Raji (cell line): Measurements from ENCODE around the gene COMMD1.

ENCODE experiments used
- POLR2A ChIP-seq: IDR thresholded peaks from 2 replicates; pipeline ENCODE4 v1.6.1; 2011; ENCODE audit warnings: low read depth, low read length, control low read depth; ENCODE audit not compliant: insufficient read depth

COMMD1 gene

DNA sequence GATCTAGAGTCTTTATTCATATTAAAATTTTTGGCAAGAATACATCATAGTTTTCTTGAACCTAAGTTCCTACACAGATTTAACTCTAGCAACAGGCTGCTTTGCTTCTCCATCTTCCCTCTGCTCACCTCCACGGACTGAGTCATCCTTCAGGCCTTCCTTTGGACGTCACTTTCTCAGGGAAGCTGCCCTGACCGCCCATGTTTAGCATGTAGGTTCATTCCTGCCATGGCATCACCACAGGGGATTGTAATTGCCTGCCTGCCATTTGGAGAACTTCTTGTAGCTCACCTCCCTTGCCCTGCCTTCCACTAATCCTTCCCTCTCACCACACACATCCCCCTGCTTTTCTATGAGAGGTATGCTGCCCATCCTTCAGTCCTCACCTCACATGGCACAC lies 246.5 kb downstream of the COMMD1 start:
- no peak for TF ChIP-seq POLR2A

DNA sequence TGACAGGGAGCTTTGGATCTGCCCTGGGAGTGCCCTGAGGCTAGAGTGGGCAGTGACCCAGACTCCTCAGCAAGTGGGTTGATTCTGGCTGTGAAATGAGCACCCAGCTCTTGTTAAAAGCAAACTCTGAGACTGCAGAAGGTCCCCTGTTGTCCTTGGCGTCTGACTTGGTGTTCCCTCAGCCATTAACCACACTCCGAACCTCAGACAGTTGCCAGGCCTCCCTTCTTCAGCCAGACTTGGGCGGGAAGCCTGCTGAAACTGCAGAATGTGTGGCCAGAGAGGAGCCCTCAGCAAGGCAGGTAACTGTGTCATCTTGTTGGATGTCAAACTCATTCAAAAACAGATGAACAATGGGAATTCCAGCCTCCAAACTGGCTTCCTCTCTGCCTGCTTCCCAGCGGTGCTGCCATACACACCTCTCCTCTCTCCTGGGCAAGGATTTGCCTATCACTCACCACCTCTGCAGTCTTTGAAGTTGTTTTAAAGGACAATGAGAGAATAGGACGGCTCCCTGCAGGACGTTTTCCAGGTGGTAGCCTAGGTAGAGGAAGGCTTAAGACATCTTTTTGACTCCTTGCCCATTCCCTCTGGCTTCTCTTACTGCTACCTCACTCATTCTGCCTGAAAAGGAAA lies 251.5 kb downstream of the COMMD1 start:
- TF ChIP-seq POLR2A = no peak

DNA sequence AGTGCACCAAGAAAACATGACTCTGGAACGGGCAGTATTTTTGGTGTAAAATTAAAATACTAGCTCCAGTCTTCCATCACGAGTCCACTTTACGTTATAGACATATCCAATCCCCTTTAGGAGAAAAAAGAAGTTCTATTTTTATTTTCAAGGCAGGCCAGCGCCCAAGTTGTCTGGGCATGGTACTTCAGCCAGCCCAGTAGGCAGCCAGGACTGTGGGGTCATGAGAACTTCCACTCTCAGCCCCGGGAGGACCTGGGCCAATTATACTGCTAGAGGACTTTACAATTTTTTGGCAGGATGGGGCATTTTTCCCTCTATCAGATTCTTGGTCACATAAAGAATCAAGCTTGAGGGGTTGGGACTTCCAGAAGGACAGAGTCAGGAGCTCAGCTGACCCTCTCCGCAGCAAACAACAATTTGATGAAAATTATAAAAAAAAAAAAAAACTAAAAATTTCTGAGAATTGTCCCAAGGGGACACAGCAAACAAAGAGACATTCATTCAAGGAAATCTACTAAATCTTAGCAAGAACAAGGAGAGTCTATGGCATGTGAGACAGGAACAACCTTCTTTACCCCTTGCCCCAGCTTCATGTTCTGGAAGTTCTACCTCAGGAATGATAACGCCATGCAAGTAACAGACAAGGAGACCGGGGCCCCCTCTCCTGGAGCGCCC lies 253.1 kb downstream of the COMMD1 start:
- TF ChIP-seq POLR2A = no peak

DNA sequence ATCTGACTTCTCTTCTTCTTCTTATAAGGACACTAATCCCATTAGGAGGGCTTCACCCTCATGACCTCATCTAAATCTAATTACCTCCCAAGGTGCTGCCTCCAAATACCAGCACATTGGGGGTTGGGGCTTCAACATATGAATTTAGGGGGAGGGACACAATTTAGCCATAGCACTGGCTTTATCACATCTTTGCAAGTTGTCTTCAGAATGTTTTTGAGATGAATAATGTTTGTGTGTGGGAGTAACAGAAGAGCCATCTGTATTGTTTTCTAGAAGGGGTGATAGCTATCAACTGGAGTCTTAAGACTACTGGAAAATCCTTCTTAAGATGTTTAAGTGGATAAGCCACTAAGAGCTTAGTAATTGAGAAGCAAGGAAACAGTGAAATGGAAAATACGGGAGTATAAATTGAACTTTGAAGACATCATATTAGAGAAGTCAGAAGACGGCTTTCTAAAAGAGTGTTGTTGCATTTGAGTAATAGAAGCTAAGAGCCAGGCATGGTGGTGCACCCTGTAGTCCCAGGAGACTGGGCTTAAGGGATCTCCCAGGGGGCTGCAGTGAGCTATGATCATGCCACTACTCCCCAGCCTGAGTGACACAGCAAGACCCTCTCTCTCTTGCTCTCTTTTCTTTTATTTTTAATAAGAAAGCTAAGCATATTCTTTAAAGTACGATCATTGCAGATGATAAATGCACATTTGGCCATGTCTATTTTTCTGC lies 257.8 kb downstream of the COMMD1 start:
- no peak for TF ChIP-seq POLR2A

DNA sequence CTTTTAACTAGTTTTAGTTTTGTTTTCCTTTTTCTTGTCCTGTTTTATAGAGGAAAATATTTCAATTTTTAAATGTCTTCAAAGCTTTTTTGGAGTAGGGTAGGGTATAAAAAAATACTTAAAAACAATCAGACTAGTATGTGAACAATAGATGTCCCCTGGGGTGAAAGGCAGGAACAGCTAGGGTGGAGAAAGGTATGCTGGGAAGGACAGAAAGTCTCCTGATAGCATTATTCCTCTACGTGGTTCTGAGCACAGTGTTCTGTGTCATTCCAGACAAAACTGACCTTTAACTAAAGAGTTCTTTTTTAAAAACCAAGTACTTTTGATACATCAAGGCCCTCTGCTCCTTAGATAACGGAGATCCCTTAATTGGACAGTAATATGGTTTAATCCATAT lies 258.4 kb downstream of the COMMD1 start:
- no peak for TF ChIP-seq POLR2A

DNA sequence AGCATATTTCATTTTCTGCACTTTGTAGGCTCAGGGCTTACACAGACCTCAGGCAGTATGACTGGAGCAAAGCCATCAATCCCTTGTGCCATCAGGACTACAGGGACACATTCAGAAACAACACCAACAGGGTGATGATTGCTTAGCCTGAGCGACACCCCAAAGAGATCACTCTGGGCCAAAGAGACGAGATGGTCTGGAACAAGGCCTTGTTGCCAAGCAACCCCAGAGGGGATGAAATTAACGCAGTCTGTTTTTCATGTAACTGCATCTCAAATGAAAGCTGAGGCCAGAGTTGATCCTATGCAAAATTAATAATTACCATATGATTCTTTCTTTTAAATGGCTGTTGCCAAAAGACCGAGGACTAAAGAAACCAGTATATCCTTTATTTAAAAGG lies 270.3 kb downstream of the COMMD1 start:
- TF ChIP-seq POLR2A = no peak

DNA sequence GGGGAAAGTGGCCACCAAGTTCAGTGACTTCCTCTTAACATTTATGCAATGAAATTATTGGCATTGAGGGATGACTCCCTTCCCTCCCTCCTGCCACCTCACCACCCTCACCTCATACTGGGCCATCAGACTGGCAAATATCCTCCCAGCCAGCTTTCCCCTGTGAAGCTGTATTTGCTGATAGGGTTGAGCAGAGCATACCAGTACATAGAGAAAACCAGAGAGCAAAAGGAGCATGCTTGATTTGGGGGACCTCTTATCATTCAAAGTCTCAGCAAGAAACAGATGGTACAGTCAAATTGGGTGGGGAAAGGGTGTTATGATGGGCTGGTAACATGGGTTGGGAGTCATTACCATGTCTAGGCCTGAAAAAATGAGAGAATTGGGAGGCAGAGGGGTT lies 271.3 kb downstream of the COMMD1 start:
- TF ChIP-seq POLR2A = no peak

DNA sequence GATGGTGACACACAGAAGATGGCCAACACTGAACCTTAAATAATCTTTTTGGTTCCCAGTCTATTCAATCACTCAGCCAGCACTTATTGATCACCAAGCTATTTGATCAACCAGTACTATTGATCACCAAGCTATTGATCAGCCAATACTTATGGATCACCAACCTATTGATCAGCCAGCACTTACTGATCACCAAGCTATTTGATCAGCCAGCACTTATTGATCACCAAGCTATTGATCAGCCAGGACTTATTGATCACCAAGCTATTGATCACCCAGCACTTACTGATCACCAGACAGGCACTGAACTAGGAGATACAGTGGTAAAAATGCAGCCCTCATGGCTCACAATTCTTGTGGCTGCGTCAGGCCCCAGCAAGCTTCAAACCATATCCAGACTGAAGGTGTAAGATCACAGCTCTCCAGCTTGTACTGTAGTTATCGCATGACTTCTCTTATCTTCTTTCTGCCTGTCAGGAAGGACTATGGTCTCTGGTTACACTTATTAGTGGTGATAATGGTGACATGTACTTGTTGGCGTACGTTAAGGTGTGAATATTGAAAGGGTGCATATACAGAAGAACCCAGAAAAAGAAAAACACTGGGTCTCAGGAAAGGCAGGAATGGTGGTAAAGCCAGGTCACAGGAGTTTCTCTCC lies 272.0 kb downstream of the COMMD1 start:
- TF ChIP-seq POLR2A = no peak

DNA sequence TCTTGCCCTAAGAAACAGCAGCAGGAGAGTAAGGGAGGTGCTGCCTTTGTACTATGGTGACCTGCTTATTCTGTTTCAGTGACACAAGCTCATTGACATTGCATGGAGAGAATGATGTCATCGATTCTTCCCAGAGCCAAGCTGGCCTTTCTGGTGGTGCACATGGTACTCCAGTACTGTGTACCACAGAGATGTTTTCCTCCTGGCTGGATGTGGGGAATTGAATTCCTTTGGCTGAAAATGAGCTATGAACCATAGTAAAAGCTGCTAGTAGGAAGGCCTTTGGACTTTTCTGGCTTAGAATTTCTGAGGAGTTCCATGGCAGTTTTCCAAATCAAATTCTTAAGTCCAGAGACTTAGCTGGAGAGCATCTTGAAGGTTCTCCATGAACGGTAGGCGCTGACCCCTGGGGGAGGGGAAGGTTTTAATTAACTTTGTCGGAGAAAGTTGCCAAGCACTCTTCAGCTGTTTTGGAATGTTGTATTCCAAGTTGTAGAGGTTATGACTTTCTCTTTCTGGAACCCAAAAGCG lies 273.3 kb downstream of the COMMD1 start:
- no peak for TF ChIP-seq POLR2A

DNA sequence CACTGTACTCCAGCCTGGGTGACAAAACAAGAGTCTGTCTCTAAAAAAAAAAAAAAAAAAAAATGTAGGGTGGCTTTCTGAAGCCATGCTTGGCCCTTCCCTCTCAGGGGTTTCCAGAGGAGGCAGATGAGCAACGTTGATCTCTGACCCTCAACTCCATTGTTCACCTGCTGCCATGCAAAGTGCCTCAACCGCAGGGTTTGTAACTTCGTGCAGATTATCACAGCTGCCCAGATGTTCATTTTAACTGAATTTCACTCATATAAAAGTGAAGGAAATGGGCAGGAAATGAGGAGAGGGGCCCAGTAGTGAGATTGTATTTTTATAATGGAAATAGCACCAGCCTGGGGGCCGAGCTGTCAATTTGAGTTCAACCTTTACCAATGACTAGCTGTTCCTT lies 275.5 kb downstream of the COMMD1 start:
- TF ChIP-seq POLR2A = no peak

DNA sequence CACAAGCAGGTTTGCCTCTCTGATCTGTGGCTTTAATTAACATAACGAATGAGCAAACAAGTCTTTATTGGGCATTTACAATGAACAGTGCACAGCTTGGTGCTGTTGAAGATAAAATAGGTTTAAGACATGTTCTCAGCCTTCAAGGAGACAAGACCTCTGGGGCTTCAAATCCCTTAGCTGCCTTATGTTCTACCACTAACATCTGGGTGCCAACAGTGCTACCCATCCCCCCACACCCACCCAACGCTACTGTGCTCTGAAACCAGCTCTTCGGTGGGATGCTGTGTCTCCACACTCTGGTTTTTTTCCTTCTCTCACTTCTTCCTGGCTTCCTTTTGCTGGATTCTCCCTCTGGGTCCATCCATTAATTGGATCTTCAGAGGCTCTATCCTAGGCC lies 276.4 kb downstream of the COMMD1 start:
- TF ChIP-seq POLR2A = no peak

DNA sequence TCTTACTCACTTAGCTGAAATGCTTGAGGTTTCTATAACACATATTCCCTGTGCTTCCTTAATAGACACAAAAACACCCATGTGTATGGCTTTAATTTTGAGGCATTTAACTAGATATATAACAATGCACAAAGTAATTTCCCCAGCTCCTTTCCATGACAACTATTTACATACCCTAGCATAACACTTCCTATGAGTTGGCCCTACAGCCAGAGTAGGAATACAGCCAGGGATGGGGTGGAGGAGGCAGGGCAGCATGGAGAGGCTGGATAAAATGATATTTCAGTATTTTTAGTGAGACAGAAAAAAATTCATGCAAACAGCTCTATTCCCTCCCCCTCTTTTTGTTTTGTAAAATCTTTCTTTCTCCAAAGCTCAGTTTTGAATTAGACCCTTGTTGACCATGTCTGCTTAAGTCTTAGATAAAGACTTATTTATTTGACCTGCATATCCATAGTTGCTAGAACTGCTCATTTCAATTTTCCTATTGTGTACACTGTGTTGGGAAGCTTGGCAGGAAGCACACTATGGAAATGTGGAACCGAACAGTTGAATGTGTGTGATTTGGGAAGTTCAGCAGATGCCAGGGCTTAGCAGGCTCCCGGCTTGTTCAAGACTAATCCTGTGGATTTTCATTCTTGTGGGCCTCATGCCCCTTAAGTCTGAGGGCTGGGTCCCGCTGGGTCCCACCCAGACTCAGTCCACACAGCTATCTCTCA lies 279.2 kb downstream of the COMMD1 start:
- TF ChIP-seq POLR2A = no peak
